Bronchus fibroblast of lung (primary cell): ENCODE measurements around the gene ITGA7. TPM values are rescaled to one million over a fixed set of nuclear protein-coding genes. Genes with fewer than 3 reads are reported as not detected.

Source experiments
- total RNA-seq: library from RNA; depleted of rRNA; stranded (reverse); fragments of >200 nt; gene quantifications from 2 replicates; pipeline ENCODE4 v1.2.3, GENCODE V29; 2015

The ITGA7 gene
- 2.9 and 3.6 TPM in 2 replicates for total RNA-seq

GRCh38 chr12:55707841-55708694 is at the start of gene ITGA7:
Gene ITGA7 (minus strand): TSS chr12:55707904. CDS start chr12:55707682, 222 bp downstream.

GRCh38 chr12:55742719-55743405 is 35.2 kb upstream of the ITGA7 start, which contains the start of gene GDF11:
Gene GDF11 (plus strand): TSS chr12:55743122. CDS start chr12:55743317, 195 bp downstream.

GRCh38 chr12:55728939-55729818 is 21.5 kb upstream of the ITGA7 start, which contains the start of gene CD63:
Gene CD63 (minus strand): TSS chr12:55729009. CDS start chr12:55728341, 668 bp downstream.

GRCh38 chr12:55720071-55720564 is 12.4 kb upstream of the ITGA7 start, which contains the start of gene RDH5:
Gene RDH5 (plus strand): TSS chr12:55720393. CDS start chr12:55721185, 792 bp downstream.

GRCh38 chr12:55715833-55716581 is 8.3 kb upstream of the ITGA7 start, which contains the start of gene BLOC1S1:
Gene BLOC1S1 (plus strand): TSS chr12:55716046. CDS start chr12:55716052, 6 bp downstream.

GRCh38 chr12:55636853-55637252 is 70.9 kb downstream of the ITGA7 start, which contains the start of gene OR10P1:
Gene OR10P1 (plus strand): TSS chr12:55636892. CDS start chr12:55636892, 0 bp downstream.

Other genes starting within 250 kb of the ITGA7 start
- gene OR6C70, start 237.8 kb downstream of the ITGA7 start, total RNA-seq, result not detected in 2 replicates
- not detected in 2 replicates for gene OR6C68, start 215.5 kb downstream of the ITGA7 start, total RNA-seq
- not detected in 2 replicates for gene OR6C4, start 158.3 kb downstream of the ITGA7 start, total RNA-seq
- not detected in 2 replicates for gene OR2AP1, start 135.4 kb downstream of the ITGA7 start, total RNA-seq
- gene OR10P1, start 71.0 kb downstream of the ITGA7 start, total RNA-seq, result not detected in 2 replicates
- gene BLOC1S1, start 8.1 kb upstream of the ITGA7 start, total RNA-seq, result 233 TPM in 2 replicates
- gene RDH5, start 12.5 kb upstream of the ITGA7 start, total RNA-seq, result 9.8 and 12.3 TPM in 2 replicates
- gene CD63, start 21.1 kb upstream of the ITGA7 start, total RNA-seq, result 823 and 907 TPM in 2 replicates
- gene GDF11, start 35.2 kb upstream of the ITGA7 start, total RNA-seq, result 10.9 and 14.3 TPM in 2 replicates
- 88.3 and 122 TPM in 2 replicates for gene SARNP, start 109.8 kb upstream of the ITGA7 start, total RNA-seq
- gene ORMDL2, start 110.1 kb upstream of the ITGA7 start, total RNA-seq, result 29.1 and 31.1 TPM in 2 replicates
- gene DNAJC14, start 121.7 kb upstream of the ITGA7 start, total RNA-seq, result 39.7 and 41.9 TPM in 2 replicates
- gene MMP19, start 135.0 kb upstream of the ITGA7 start, total RNA-seq, result 12.4 and 12.6 TPM in 2 replicates
- 43.4 and 47.9 TPM in 2 replicates for gene PYM1, start 220.0 kb upstream of the ITGA7 start, total RNA-seq
- gene DGKA, start 223.3 kb upstream of the ITGA7 start, total RNA-seq, result 31.1 and 33.3 TPM in 2 replicates